ENCODE results near the gene GREB1. TPM values are rescaled to one million over a fixed set of nuclear protein-coding genes. Genes with fewer than 3 reads are reported as not detected.

Gene GREB1
- total and polyA plus RNA-seq, 2 experiments from 2014 or later = 5.7 to 6.4 TPM

- Histone ChIP-seq H3K36me3 (replicated peaks; ENCODE audit: insufficient read depth, low read depth) (no peaks in the 10 kb centered on the region), H3K27ac (no peak overlapping the region), H3K4me1 (ENCODE audit: insufficient read depth) (peaks cover 11% of the 10 kb centered on the region), H3K27me3 (peaks cover 21% of the 10 kb centered on the region), H3K4me2 (no peak overlapping the region), H4K20me1 (ENCODE audit: insufficient read depth, poor library complexity, severe bottlenecking) (no peaks in the 10 kb centered on the region), H3K9me2 (replicated peaks; ENCODE audit: insufficient read depth) (no peaks in the 10 kb centered on the region), H2AFZ (no peak overlapping the region), H3K9me3 (ENCODE audit: low read depth) (no peaks in the 10 kb centered on the region), H3K4me3 (no peak overlapping the region), H3K79me2 (no peaks in the 10 kb centered on the region)
- TF ChIP-seq CTCF (IDR thresholded peaks at IDR 0.05; ENCODE audit: poor library complexity) = no peak
- no peak for TF ChIP-seq EZH2 (IDR thresholded peaks at IDR 0.05; ENCODE audit: borderline replicate concordance)
- no peak for TF ChIP-seq EZH2phosphoT487 (IDR thresholded peaks at IDR 0.05; ENCODE audit: low read depth, severe bottlenecking, unreplicated experiment)
- no peak for DNase-seq (ENCODE audit: low spot score)
- WGBS (ENCODE audit: low lambda C conversion rate, missing lambda C conversion rate) = 88% methylated on average over 14 of the region's 14 CpGs
Measured at GRCh38 chr2:11678306-11678960, 144.6 kb downstream of the GREB1 start.

- no peaks in the 10 kb centered on the region for H3K36me3 ChIP-seq (replicated peaks; ENCODE audit: insufficient read depth, low read depth)
- no peak for TF ChIP-seq EZH2 (IDR thresholded peaks at IDR 0.05; ENCODE audit: borderline replicate concordance)
- TF ChIP-seq EZH2phosphoT487 (IDR thresholded peaks at IDR 0.05; ENCODE audit: low read depth, severe bottlenecking, unreplicated experiment) = no peak
- no peaks in the 10 kb centered on the region for H3K9me3 ChIP-seq (ENCODE audit: low read depth)
- H3K79me2 ChIP-seq = no peaks in the 10 kb centered on the region
- no peak overlapping the region for H3K4me2 ChIP-seq
- no peaks in the 10 kb centered on the region for H3K9me2 ChIP-seq (replicated peaks; ENCODE audit: insufficient read depth)
- H4K20me1 ChIP-seq (ENCODE audit: insufficient read depth, poor library complexity, severe bottlenecking) = no peaks in the 10 kb centered on the region
- no peak for DNase-seq (ENCODE audit: low spot score)
- H3K4me3 ChIP-seq = no peak overlapping the region
- WGBS (ENCODE audit: low lambda C conversion rate, missing lambda C conversion rate) = 70% methylated on average over 7 of the region's 7 CpGs
- peaks cover 19% of the 10 kb centered on the region for H3K27me3 ChIP-seq
- H3K27ac ChIP-seq = no peak overlapping the region
- peaks cover 11% of the 10 kb centered on the region for H3K4me1 ChIP-seq (ENCODE audit: insufficient read depth)
- H2AFZ ChIP-seq = no peak overlapping the region
Measured at GRCh38 chr2:11679016-11679415, 145.2 kb downstream of the GREB1 start.

GRCh38 chr2:11679486-11680181, 145.8 kb downstream of the GREB1 start:
- Histone ChIP-seq H3K36me3 (replicated peaks; ENCODE audit: insufficient read depth, low read depth) (no peaks in the 10 kb centered on the region), H3K27ac (no peak overlapping the region), H3K9me3 (ENCODE audit: low read depth) (no peaks in the 10 kb centered on the region), H4K20me1 (ENCODE audit: insufficient read depth, poor library complexity, severe bottlenecking) (no peaks in the 10 kb centered on the region), H3K79me2 (no peaks in the 10 kb centered on the region), H3K4me2 (no peak overlapping the region), H2AFZ (no peak overlapping the region), H3K9me2 (replicated peaks; ENCODE audit: insufficient read depth) (no peaks in the 10 kb centered on the region), H3K4me1 (ENCODE audit: insufficient read depth) (peaks cover 11% of the 10 kb centered on the region), H3K4me3 (no peak overlapping the region), H3K27me3 (peaks cover 14% of the 10 kb centered on the region)
- TF ChIP-seq EZH2 (IDR thresholded peaks at IDR 0.05; ENCODE audit: borderline replicate concordance) = no peak
- TF ChIP-seq CTCF (IDR thresholded peaks at IDR 0.05; ENCODE audit: poor library complexity) = no peak
- no peak for TF ChIP-seq EZH2phosphoT487 (IDR thresholded peaks at IDR 0.05; ENCODE audit: low read depth, severe bottlenecking, unreplicated experiment)
- DNase-seq (ENCODE audit: low spot score) = no peak
- 71% methylated on average over 13 of the region's 13 CpGs for WGBS (ENCODE audit: low lambda C conversion rate, missing lambda C conversion rate)

All from hepatocyte (in vitro differentiated cells).